Measurements from ENCODE around the gene CUX1.

- TF ChIP-seq POLR2A (IDR thresholded peaks at IDR 0.05): no peak
- TF ChIP-seq CTCF (IDR thresholded peaks at IDR 0.05): no peak
Measured at GRCh38 chr7:102055181-102055976, 238.0 kb downstream of the CUX1 start.

Measured in ovary (tissue), 3 donors.